Islet precursor cell (in vitro differentiated cells): ENCODE results near the gene IL5.

Experiments used
- DNase-seq: peaks from one replicate; pipeline ENCODE4 v3.0.0-alpha.2; 2018

The IL5 gene

GRCh38 chr5:132498152-132498551 lies 45.2 kb downstream of the IL5 start:
- peak; percentile 49 for DNase-seq

DNA sequence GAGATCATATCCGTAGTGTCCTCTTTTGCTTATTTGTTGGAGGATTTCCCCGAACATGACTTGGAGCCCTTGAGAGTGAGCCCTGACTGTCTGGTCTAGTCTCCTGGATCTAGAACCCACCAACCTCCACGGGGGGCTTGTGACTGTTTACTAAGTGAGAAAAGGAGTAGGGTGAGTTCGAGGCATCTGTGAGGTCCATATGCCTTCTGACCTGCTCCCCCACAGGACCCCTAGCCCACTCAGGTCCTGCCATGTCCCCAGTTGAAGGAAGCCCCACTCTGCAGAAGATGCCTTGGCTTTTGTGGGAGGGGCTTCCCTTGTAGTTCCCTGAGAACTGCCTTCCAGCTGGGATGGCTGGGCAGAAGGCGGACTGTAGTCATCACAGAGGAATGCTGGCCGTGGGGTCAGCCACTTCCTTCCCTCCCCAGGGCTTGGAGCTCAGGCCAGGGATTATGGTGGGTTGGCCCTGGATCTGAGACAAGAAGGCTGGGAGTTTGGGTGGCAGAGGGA lies 45.8 kb downstream of the IL5 start:
- peak; percentile 96 for DNase-seq

- DNase-seq = peak; percentile 94
Measured at GRCh38 chr5:132496631-132497487, 46.5 kb downstream of the IL5 start.

- peak; percentile 93 for DNase-seq
Measured at GRCh38 chr5:132496191-132496630, 47.1 kb downstream of the IL5 start.

- peak; percentile 83 for DNase-seq
Measured at GRCh38 chr5:132495667-132496190, 47.6 kb downstream of the IL5 start.

GRCh38 chr5:132493821-132494220 lies 49.5 kb downstream of the IL5 start:
- DNase-seq = no peak

GRCh38 chr5:132493241-132493640 lies 50.1 kb downstream of the IL5 start:
- peak; percentile 21 for DNase-seq

- no peak for DNase-seq
Measured at GRCh38 chr5:132492386-132493125, 50.8 kb downstream of the IL5 start.
